Brain microvascular endothelial cell (primary cell): Measurements from ENCODE around the gene OR56A3.

Experiments
- DNase-seq: peaks from one replicate; pipeline ENCODE4 v3.0.0-alpha.2; 2020
- H3K27ac ChIP-seq: fragments of 250-450 bp; sonication (Bioruptor Pico); 2 replicates; pipeline ENCODE4 v1.5.1; 2020; ENCODE audit warnings: mild to moderate bottlenecking, moderate library complexity
- H3K27me3 ChIP-seq: fragments of 250-450 bp; sonication (Bioruptor Pico); replicated peaks from 2 replicates; pipeline ENCODE4 v1.5.1; 2020; ENCODE audit warnings: mild to moderate bottlenecking
- H3K36me3 ChIP-seq: fragments of 250-450 bp; sonication (Bioruptor Pico); replicated peaks from 2 replicates; pipeline ENCODE4 v1.5.1; 2020; ENCODE audit warnings: mild to moderate bottlenecking
- H3K4me3 ChIP-seq: 2 replicates; pipeline ENCODE4 v1.5.1; 2011; ENCODE audit warnings: low read depth, mild to moderate bottlenecking, control low read depth, low read length, moderate library complexity
- in situ Hi-C: cut with HindIII; loops from 2 replicates; pipeline ENCODE4 v1.10.0; 2017; ENCODE audit warnings: low sequenced_read_pairs, low pct_ligation_motif_present
- TF ChIP-seq, protein P1 (sequence below): IDR thresholded peaks from 2 replicates; pipeline ENCODE4 v1.5.1; 2011; ENCODE audit warnings: low read depth, mild to moderate bottlenecking, moderate library complexity, low read length, control low read depth, inconsistent platforms; ENCODE audit errors: missing control alignments

OR56A3 gene

DNA sequence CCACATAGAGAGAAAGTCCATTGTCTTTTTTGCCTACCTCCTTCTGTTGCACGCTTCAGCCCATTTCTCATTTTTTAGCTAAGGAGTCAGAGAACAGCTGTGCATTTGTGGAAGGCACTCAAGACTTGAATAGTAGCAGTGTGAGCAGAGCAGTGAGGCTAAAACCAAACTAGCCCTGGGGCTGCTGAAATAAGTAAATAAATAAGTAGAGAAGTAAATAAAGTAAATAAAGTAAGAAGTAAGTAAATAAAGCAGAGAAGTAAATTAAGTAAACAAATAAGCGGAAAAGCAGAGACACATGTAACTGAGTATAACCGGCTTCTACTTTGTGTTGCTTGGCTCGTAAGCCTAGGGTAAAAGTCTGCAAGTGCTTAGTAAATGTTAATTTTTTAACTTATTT lies 47.2 kb downstream of the OR56A3 start:
- no peaks in the 10 kb centered on the region for H3K27me3 ChIP-seq
- in situ Hi-C loops, result no loop called here
- no peak for DNase-seq
- TF ChIP-seq, protein P1, sequence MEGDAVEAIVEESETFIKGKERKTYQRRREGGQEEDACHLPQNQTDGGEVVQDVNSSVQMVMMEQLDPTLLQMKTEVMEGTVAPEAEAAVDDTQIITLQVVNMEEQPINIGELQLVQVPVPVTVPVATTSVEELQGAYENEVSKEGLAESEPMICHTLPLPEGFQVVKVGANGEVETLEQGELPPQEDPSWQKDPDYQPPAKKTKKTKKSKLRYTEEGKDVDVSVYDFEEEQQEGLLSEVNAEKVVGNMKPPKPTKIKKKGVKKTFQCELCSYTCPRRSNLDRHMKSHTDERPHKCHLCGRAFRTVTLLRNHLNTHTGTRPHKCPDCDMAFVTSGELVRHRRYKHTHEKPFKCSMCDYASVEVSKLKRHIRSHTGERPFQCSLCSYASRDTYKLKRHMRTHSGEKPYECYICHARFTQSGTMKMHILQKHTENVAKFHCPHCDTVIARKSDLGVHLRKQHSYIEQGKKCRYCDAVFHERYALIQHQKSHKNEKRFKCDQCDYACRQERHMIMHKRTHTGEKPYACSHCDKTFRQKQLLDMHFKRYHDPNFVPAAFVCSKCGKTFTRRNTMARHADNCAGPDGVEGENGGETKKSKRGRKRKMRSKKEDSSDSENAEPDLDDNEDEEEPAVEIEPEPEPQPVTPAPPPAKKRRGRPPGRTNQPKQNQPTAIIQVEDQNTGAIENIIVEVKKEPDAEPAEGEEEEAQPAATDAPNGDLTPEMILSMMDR, result no peak
- H3K27ac ChIP-seq, result no peak overlapping the region
- H3K4me3 ChIP-seq, result no peak overlapping the region
- H3K36me3 ChIP-seq, result no peaks in the 10 kb centered on the region

DNA sequence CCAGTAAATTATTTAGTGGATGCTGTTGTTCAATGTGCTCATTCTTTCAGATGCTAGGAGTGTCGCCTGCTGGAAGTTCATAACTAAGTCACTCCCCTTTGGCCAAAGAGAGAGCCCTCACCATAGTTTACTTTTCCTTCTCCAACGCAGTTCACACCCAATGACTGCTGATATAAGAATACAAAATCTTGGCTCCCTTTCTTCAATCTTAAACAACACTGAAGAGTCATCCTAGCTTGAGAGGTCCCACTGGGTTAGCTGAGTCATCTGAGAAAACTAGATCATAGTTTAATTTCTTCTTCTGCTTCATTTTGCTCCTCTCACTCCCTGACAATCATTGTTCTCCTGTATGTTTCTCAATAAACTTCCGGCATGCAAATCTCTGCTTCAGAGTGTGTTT lies 50.1 kb downstream of the OR56A3 start:
- in situ Hi-C loops, result no loop called here
- TF ChIP-seq, protein P1, result no peak
- no peak for DNase-seq

DNA sequence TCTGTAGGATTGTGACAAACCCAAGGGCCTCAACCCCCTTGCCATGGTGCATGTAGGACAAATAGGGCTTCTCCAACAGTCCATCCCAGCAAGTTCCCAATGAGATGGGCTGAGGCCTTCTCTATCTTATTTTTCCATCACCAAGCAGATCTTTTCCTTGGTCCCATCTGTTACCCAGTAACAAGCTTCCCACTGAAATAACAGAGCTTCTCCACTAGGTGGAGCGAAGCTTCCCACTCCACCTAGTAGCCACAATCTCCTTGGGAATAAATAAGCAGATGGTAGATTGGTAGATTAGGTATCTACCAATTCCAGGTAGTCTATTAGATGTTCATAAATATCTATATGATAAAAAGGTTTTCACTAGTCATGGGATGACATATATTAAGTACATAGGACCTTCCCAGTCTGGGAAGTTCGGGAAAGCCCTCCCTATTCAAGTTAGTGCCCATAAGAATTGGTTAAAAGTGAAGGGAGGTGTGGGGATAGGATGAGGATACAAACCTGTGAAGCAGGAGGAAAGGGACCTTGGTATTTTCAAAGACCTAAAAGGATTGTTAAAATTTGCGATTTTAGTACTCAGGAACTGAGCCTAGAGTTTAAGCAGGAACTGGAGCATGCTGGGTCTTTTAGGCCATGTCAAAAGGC lies 50.7 kb downstream of the OR56A3 start:
- no peak overlapping the region for H3K27ac ChIP-seq
- TF ChIP-seq, protein P1, result peak; percentile 38
- no peaks in the 10 kb centered on the region for H3K27me3 ChIP-seq
- H3K36me3 ChIP-seq, result no peaks in the 10 kb centered on the region
- H3K4me3 ChIP-seq, result no peak overlapping the region
- in situ Hi-C loops, result no loop called here
- peak; percentile 8 for DNase-seq

More for the DNA sequence above, 50.1 kb downstream of the OR56A3 start:
- Histone ChIP-seq H3K4me3 (no peak overlapping the region), H3K36me3 (no peaks in the 10 kb centered on the region), H3K27ac (no peak overlapping the region), H3K27me3 (no peaks in the 10 kb centered on the region)

DNA sequence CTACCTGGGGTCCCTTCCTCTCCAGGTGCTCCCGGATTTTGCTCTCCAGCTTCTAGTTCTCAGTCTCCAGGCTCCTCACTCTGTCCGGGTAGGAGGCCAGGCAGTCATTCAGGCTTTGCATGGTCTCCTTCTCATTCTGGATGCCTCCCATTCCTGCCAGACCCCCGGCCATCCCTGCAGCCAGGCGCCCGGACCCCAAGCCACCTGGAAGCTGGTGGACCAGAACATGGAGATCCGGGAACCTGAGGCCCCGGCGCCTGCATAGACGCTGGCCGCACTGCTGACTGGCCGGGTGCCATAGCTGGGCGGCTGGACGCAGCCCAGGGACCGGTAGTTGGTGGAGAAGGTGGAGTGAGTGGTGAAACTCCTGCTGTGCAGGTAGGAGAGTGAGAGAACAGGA lies 52.7 kb downstream of the OR56A3 start:
- in situ Hi-C loops, result no loop called here
- Histone ChIP-seq H3K27ac (no peak overlapping the region), H3K4me3 (no peak overlapping the region), H3K36me3 (no peaks in the 10 kb centered on the region), H3K27me3 (no peaks in the 10 kb centered on the region)
- TF ChIP-seq, protein P1, result no peak
- no peak for DNase-seq
